GM18909 (cell line): ENCODE measurements around the gene TRAPPC11.

Experiments
- ATAC-seq: cut with Tn5 transposase; IDR thresholded peaks from one replicate; pipeline ENCODE4 v1.9.1; 2021; ENCODE audit warnings: mild to moderate bottlenecking; ENCODE audit not compliant: unreplicated experiment, poor library complexity

TRAPPC11 gene

DNA sequence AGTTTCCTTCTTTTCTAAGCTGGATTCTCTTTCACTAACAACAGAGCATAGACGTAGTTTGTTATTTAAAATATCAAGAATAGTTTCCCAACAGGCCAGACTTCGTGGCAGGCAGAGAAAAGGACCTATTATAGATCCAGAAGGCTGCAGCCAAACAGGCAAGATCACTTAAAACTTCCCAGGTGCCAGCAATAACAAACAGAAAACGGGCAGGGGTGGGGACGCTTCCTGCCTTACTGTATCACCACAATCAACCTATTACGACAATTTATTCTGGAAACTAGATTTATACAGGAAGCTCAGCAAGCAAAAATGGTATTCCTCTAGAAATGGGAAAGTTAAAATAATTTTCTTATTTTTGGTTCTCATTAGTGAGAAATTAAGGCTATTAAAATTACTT, 22.2 kb upstream of the TRAPPC11 start:
- no peak for ATAC-seq

DNA sequence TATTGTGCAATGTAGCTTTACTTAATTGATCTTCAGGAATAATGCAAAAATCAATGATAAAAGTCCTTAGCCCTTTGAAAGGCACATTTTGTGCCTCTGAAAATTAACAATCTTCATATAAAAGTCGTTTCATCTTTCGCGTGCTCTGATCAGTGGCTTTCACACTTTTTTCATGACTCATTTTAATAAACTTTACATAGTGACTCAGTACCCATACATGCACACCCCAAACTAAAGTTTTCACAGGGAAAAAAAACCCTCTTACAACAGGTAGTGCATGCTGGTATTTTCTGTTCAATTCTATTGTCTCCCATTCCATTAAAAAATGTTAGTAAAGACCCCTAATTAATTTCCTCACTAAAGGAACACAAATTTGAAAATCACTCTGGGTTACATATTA, 21.6 kb upstream of the TRAPPC11 start:
- no peak for ATAC-seq

DNA sequence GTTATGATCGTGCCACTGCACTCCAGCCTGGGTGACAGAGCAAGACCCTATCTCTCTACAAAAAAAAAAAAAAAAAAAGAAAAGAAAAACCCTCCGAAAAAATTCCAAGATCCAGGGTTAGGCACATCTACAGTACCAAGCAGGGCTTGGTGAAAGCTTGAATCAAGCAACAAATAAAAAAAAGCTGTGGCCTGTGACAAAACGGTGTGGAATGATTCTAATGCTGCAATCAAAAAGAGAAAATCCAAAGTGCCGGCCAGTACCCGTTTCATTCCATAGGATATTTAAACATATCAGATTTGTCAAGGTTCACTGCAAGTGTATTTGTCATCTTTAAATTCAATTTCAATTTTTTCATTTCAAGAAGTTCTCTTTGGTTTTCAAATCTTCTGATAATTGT, 20.7 kb upstream of the TRAPPC11 start:
- ATAC-seq, result no peak

DNA sequence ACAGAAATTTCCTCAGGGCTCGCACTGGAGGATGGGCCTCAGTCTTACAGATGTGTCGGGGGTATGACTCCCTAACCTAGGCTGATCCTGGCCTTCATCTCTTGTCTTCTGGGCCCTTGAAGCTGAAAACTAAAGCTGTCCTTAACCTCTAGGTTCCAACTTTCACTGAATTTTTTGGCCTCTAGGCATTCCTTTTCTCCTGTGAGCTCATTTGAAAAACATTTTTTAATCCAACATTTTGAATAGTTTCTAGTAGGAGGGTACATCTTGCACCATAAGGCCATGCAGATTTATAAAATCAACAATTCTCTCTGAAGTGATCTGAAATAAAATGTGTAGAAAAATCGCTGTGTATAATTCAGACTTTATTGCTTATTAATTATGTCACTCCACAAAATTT, 19.8 kb upstream of the TRAPPC11 start:
- no peak for ATAC-seq

DNA sequence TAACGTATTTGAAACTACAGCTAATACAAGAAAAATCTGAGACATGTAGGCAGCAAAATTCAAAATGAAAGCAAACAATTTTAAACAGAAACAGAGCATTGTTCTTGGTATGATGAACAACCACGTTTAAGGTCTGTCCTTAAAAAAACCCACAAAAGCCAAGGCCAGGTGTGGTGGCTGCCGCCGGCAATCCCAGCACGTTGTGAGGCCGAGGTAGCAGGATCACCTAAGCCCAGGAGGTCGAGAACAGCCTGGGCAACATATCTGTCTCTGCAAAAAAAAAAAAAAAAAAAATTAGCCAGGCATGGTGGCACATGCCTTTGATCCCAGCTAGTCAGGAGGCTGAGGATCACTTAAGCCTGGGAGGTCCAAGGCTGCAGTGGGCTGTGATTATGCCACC, 13.8 kb upstream of the TRAPPC11 start:
- no peak for ATAC-seq

DNA sequence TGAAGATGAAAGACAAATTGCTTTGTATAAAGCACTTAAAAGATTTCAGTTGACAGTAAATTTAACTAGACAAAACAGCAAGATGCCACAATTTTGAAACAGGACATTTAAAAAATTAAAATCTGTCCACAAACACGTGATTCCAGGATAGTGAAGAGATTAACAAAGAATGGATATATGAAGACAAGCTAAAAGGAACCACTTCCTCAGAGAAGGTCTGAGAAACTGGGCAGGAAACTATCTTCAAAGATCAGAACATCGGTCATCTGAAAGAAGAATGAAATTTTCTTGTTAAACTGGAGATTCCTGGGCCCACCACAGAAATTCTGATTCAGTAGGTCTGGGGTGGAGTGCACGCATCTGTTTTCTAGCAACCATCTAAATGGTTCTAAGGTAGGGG, 1.5 kb upstream of the TRAPPC11 start:
- no peak for ATAC-seq

DNA sequence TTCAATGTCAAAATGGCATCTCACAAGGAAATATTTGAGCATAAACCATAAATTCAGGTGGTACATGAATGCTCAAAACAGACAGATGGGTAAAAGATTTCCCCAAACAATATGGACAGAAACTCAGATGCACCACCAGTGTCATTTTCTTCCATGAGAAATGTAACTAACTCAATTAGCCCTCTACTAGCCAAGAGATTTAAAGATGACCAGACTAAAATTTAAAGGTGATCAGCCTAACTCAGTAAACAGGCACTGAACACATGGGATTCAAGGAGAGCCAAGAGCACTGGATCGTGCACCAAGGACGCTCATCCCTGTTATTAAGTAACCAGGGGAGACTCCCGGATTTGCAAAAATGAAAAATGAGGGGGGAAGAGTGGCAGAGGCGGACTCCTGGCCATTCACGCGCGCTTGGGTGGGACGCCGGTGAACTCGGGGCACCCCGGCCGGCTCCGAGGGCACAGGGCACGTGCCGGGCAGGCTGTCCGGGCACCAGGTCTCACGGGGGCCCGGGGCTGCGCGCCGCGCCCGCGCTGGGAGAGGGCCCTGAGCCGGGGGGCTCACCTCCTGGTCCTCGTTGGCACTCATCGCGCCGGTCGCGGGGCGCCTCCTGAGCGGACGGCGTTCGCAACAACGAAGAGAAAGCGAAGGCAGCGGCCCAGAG, 598 bp upstream of the TRAPPC11 start:
- peak; percentile 39 for ATAC-seq

DNA sequence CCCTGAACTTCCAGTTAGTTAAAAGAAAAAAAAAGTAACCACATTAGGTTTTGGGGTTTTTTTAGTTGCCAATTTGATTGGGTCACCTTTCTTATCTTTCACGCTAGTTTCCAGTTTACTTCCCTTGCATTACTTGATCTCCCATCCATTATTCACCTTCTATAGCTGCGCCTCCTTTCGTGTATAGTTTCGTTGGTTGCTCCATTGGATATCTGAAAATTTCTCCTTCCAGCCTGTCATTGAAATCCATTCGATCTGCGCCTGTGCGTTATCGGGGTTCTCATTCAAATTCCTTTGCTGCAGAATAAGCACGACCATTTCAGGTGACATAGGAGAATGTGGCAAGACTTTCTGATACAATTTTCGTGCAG, 764 bp downstream of the TRAPPC11 start:
- no peak for ATAC-seq

DNA sequence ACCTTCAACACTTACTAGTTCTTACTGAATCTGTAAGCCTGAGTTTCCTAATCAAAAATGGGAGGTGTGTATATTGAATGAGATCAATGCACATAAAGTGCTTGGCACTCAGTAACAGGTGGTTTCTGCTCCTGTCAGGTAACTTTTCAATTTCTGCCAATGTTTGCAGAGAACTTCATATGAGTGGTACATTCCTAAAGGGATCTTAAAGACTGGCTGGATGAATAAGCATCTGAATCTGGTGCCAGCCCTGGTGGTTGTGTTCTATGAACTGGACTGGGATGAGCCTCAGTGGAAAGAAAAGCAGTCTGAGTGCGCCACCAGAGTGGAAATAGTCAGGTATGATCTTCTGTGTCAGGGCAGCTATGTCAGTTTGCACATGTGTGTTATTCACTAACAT, 7.0 kb downstream of the TRAPPC11 start:
- no peak for ATAC-seq

DNA sequence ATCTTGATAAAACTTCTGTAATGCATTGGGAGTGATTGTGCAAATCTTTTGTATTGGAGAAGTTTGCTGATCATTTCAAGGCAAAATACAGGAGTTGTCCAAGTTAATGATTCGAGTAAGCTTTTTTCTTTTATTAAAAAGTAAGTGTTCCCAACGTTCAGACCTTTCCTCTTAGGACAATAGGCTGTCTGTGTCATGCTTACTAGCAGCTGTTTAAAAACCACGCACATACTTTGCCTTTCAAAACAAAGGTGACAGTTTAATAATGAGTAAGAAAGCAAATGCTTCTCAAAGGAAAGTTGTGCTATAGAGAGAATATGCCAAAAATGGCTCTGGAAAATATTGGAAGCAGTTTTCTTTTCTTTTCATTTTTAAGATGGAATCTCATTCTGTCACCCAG, 11.2 kb downstream of the TRAPPC11 start:
- ATAC-seq, result no peak

DNA sequence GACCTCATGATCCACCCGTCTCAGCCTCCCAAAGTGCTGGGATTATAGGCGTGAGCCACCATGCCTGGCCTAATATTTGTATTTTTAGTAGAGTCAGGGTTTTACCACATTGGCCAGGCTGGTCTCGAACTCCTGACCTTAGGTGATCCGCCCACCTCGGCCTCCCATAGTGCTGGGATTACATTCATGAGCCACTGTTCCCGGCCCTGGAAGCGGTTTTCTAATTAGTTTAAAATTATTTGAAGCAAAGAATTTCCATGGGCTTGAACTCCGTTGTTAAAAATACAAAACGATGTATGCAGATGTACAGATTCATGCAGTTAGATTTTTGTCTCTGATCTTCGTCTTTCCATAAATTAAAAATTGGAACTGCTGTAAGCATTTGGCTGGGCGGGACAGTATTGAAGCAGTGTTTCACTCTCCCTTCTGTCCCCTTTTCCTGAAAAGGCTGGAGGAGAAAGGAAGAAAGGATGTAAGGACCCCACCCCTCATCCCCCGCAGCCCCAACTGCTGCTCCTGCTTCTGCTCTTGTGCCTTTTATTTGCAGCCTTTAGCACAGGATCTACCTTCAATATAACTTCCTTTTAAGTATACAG, 12.0 kb downstream of the TRAPPC11 start:
- ATAC-seq, result no peak

DNA sequence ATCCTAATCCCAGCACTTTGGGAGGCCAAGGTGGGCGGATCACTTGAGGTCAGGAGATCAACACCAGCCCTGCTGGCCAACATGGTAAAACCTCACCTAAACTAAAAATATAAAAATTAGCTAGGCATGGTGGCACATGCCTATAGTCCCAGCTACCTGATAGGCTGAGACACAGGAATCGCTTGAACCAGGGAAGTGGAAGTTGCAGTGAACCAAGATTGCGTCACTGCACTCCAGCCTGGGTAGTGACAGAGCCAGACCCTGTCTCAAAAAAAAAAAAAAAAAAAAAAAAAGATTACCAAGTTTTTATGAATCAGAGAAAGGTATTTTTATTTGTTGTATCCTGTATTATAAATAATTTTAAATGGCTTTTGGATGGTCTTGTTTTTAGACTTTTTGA, 15.1 kb downstream of the TRAPPC11 start:
- ATAC-seq, result no peak

DNA sequence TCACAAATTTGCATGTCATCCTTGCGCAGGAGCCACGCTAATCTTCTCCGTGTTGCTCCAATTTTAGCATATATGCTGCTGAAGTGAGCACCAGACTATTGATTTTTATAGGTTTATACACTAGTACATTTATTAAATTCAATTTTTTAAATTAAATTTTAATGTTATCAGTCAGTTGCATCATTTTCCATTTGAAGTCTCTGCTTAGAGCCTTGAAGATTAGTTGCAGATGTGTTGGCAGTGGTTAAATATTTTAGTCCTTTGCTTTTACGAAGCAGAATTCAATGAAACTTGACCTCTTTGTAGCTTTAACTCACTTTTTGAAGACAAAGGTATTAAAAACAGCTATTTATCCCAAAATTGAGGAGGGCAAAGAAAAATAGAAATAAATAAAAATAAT, 16.5 kb downstream of the TRAPPC11 start:
- no peak for ATAC-seq

DNA sequence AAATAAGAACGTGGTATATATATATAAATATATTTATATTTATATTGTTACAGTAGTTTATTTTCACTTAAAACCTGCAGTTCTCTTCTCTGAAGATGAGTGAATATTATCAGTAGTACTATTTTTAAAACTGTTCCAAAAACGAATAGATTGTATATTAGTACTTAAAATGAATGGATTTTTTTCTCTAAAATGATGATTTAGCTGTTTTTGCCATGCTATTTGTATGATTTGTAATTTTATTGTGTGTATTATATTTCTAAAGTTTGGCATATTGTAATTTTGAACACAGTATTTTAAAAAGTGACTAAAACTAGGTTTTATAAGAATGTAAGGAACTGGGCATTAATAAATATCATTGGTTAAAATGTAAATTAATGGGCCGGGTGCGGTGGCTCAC, 22.0 kb downstream of the TRAPPC11 start:
- ATAC-seq, result no peak

DNA sequence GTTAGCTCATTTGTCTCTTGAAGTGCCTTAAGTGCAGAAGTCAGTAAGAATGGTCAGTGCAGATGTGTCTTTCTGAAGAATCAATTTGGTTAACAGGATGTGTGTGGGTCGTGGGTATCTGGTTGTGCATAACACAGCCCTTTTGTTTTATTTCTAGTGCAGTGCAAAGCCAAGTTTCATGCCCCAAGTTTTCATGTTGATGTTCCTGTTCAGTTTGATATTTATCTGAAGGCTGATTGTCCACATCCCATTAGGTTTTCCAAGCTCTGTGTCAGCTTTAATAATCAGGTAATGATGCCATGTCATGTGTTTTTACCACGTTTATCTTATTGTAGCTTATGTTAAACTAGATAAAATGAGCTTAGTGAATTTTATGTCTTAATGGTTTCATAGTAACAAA, 27.4 kb downstream of the TRAPPC11 start:
- ATAC-seq, result no peak

DNA sequence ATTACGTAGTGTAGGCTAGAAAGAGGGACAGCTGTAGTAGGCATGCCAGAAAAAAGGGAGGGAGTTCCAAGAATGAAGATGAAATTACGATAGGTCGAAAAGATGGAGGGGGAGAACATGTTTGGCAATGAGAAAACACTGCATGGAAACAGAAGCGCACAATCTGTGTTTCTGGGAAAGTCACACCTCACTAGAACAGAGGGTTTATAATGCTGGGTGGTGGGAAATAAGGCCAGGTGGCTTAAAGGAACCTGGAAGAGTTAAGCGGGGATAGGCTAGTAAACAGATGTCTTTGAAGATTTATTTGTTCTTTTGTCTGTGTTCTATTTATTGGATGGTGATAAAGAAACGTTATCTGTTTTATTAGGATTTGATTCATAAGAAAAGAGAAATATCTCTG, 29.1 kb downstream of the TRAPPC11 start:
- ATAC-seq, result no peak

DNA sequence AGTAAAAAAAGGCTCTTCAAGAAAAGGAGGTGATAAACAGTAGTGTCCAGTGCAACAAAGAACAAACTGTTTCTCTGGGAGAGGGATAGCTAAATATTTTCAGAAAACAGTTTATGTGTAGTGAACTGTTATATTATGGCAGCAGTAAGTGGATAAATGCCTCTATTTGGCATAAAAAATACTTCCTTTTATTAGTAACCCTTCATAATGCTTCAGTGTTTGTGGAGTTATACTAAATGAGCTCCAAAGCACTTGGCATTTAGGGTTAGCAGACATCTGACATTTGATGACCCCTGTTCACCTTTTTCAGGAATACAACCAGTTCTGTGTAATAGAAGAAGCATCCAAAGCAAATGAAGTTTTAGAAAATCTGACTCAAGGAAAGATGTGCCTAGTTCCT, 31.9 kb downstream of the TRAPPC11 start:
- no peak for ATAC-seq

DNA sequence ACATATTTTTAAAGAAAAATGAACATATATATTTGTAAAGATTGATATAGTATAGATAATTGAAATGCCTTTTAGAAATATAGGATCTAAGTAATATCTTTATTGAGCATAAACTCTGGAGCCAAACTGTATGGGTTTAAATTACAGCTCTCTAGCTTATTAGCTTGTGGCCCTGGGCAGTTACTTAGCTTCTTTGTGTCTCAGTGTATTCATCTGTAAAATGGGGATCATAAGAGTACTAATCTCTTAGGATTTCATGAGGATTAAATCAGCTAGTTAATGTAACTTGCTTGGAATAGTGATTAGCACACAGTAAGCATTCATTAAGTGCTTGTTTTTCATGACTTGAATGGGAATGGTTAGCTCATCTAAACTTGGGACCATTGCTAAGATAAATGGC, 32.8 kb downstream of the TRAPPC11 start:
- no peak for ATAC-seq

DNA sequence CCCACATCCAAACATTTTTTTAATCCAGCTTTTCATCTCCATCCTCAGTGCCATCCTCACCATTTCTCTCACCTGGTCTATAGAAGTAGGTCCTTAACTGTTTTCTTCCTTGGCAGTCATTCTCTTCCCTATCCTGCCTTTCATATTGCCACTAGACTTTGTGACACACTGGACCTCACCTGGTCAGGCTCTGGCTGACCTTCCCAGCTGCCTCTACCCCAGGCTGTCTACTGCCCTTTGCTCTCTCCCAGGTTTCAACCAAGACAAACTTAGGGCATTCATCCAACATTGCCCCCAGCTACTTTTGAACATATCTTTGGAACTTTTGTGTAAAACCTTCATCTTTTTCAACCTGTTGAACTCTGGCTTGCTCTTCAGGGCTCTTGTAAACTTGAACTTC, 39.8 kb downstream of the TRAPPC11 start:
- no peak for ATAC-seq

DNA sequence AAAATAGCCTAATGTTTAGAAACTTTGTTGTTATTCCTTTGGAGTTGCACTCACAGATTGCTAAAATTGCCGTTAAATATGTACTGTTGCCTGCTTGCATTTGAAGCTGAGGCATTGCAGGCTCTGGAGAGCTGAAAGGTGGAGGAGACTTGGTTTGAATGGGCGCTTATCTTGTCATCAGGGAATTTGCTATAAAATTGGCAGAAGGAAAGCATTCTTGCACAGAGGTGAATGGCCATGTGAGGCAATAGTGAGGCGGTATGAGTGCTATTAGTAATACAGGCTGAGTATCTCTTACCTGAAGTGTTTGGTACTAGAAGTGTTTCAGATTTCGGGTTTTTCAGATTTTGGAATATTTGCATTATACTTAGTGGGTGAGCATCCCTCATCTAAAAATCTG, 41.3 kb downstream of the TRAPPC11 start:
- no peak for ATAC-seq

DNA sequence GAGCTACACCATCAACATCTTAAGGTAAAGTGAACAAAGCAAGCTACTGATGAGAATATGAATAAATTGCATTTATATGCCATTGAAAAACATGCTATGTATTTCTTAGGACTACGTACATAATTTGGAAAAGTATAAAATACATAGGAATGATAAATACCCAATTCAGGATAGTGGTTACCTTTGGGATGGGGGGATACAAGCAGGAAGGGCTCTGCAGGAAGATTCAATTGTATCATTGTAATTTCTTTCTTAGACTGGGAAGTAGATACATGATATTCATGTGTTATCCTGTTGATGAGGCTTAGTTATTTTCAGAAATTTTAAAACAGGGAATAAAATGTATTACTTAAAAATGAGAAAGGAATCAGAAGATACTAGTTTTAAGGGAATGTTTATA, 43.4 kb downstream of the TRAPPC11 start:
- ATAC-seq, result no peak

DNA sequence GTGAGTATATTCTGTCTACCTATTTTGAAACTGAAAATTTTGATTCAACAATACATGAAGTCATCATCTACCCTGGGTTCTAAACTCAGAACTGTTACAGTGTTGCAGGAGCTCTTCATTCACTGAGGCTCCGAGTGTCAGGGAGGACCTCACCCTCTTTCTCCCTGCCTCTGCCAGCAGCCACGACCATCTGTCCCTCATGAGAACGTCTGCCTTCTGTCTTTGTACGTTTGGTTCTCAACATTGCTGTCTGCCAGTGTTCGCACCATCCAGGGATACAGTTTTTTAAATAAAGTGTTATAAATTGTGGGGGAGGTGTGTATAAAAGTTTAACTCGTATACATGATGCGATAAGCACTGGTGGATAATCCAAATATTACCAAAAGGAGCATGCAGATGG, 55.5 kb downstream of the TRAPPC11 start:
- ATAC-seq, result no peak

DNA sequence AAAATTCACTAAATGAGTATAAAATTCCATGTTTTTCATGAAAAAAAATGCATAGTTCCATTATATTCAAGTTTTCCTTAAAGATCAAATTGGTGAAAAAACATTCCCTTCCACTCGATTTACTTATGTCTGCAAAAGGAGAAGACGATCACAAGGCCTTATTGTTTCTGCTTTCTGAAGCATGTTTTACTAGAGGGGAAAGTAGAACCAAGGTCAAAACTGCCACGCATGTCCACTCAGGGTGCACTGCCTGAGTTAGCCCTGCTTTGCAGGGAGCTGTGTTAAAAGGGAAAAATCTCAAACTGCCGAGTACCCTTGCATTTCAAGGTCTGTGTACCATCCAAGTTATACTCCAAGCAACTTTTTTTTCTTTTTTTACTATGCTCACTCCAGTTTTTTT, 57.2 kb downstream of the TRAPPC11 start:
- no peak for ATAC-seq
